Measurements from ENCODE around the gene MGMT. TPM values are rescaled to one million over a fixed set of nuclear protein-coding genes. Genes with fewer than 3 reads are reported as not detected.

The MGMT gene
- polyA plus RNA-seq, 3 donors, result 9.5 to 23.5 (median 17.5) TPM

- Mint-ChIP-seq H3K36me3 (peaks cover 0 to 4% of the 10 kb centered on the region in 2 donors), H3K27ac (no peak overlapping the region), H3K27me3 (ENCODE audit: low read depth in 3 of 3) (peaks cover 0 to 1% (median 0%) of the 10 kb centered on the region in 3 donors), H3K9me3 (peaks cover 0 to 9% (median 3%) of the 10 kb centered on the region in 7 donors), H3K4me1 (no peaks in the 10 kb centered on the region), H3K4me3 (no peak overlapping the region)
- H4K20me1 ChIP-seq (ENCODE audit: insufficient read depth, low read length), result no peaks in the 10 kb centered on the region
- no peak overlapping the region for H3K4me2 ChIP-seq (replicated peaks; ENCODE audit: extremely low read depth, low read length, poor library complexity, severe bottlenecking)
- no peaks in the 10 kb centered on the region for H3K27me3 ChIP-seq (ENCODE audit: control insufficient read depth in 2 of 2, insufficient read depth in 2 of 2, low read length in 2 of 2)
- no peaks in the 10 kb centered on the region for H3K79me2 ChIP-seq (ENCODE audit: insufficient read depth, low read length)
- no peak for TF ChIP-seq CTCF (IDR thresholded peaks at IDR 0.05)
- H3K36me3 ChIP-seq (replicated peaks in 1 of 2; ENCODE audit: control insufficient read depth in 1 of 2, insufficient read depth in 2 of 2, low read length in 2 of 2), result no peaks in the 10 kb centered on the region
- no peaks in the 10 kb centered on the region for H3K4me1 ChIP-seq (ENCODE audit: control insufficient read depth in 1 of 2, insufficient read depth in 2 of 2, low read length in 2 of 2)
- H3K9ac ChIP-seq (ENCODE audit: insufficient read depth, low read length, poor library complexity, severe bottlenecking), result no peak overlapping the region
- intact Hi-C loops (cut with micrococcal nuclease), result no loop called here
- H2AFZ ChIP-seq (ENCODE audit: insufficient read depth, low read depth, low read length, poor library complexity, severe bottlenecking), result no peak overlapping the region
- no peak overlapping the region for H3K27ac ChIP-seq (ENCODE audit: low read depth in 1 of 2, low read length in 2 of 2)
- DNase-seq, result no peak
- H3K4me3 ChIP-seq (replicated peaks in 1 of 3; ENCODE audit: low read depth in 2 of 3, low read length in 3 of 3), result no peak overlapping the region
- no peaks in the 10 kb centered on the region for H3K9me3 ChIP-seq (replicated peaks in 1 of 2; ENCODE audit: control insufficient read depth in 1 of 2, insufficient read depth in 1 of 2, low read length in 2 of 2)
- 100% methylated on average over 7 of the region's 8 CpGs for WGBS (ENCODE audit: insufficient coverage)
Observed at GRCh38 chr10:129685271-129685670, 218.2 kb downstream of the MGMT start.

- H3K4me2 ChIP-seq (replicated peaks; ENCODE audit: extremely low read depth, low read length, poor library complexity, severe bottlenecking), result no peak overlapping the region
- DNase-seq, result no peak
- WGBS (ENCODE audit: insufficient coverage), result 100% methylated on average over 2 of the region's 4 CpGs
- Mint-ChIP-seq H3K4me3 (no peak overlapping the region), H3K9me3 (peaks cover 0 to 2% (median 0%) of the 10 kb centered on the region in 7 donors), H3K27me3 (ENCODE audit: low read depth in 3 of 3) (peaks cover 0 to 4% (median 2%) of the 10 kb centered on the region in 3 donors), H3K36me3 (no peaks in the 10 kb centered on the region), H3K4me1 (no peaks in the 10 kb centered on the region), H3K27ac (no peak overlapping the region)
- no peaks in the 10 kb centered on the region for H3K9me3 ChIP-seq (replicated peaks in 1 of 2; ENCODE audit: control insufficient read depth in 1 of 2, insufficient read depth in 1 of 2, low read length in 2 of 2)
- no peaks in the 10 kb centered on the region for H3K4me1 ChIP-seq (ENCODE audit: control insufficient read depth in 1 of 2, insufficient read depth in 2 of 2, low read length in 2 of 2)
- H2AFZ ChIP-seq (ENCODE audit: insufficient read depth, low read depth, low read length, poor library complexity, severe bottlenecking), result no peak overlapping the region
- H3K4me3 ChIP-seq (replicated peaks in 1 of 3; ENCODE audit: low read depth in 2 of 3, low read length in 3 of 3), result no peak overlapping the region
- no peak overlapping the region for H3K27ac ChIP-seq (ENCODE audit: low read depth in 1 of 2, low read length in 2 of 2)
- H3K9ac ChIP-seq (ENCODE audit: insufficient read depth, low read length, poor library complexity, severe bottlenecking), result no peak overlapping the region
- no peak for TF ChIP-seq CTCF (IDR thresholded peaks at IDR 0.05)
- no peaks in the 10 kb centered on the region for H3K27me3 ChIP-seq (ENCODE audit: control insufficient read depth in 2 of 2, insufficient read depth in 2 of 2, low read length in 2 of 2)
- H3K79me2 ChIP-seq (ENCODE audit: insufficient read depth, low read length), result no peaks in the 10 kb centered on the region
- intact Hi-C loops (cut with micrococcal nuclease), result no loop called here
- no peaks in the 10 kb centered on the region for H4K20me1 ChIP-seq (ENCODE audit: insufficient read depth, low read length)
- H3K36me3 ChIP-seq (replicated peaks in 1 of 2; ENCODE audit: control insufficient read depth in 1 of 2, insufficient read depth in 2 of 2, low read length in 2 of 2), result no peaks in the 10 kb centered on the region
Observed at GRCh38 chr10:129689671-129690071, 222.6 kb downstream of the MGMT start.

Data from CD14-positive monocyte (primary cell).